Adrenal gland (tissue), 5 donors: ENCODE measurements around the gene FAM170B.

ENCODE experiments used
- POLR2A ChIP-seq, 2 donors: fragments of 450-650 bp; IDR thresholded peaks; one replicate each; pipeline ENCODE4 v1.6.1; 2017; ENCODE audit warnings: antibody characterized with exemption in 2 of 2, mild to moderate bottlenecking in 2 of 2, moderate library complexity in 1 of 2
- TF ChIP-seq, protein P1 (sequence below), 6 experiments: fragments of 450-650 bp in 4 of 6; fragments of 200-600 bp in 2 of 6; sonication (generic) in 1 of 6; IDR thresholded peaks; 1 replicate in 5 of 6; 2 replicates in 1 of 6; pipeline versions ENCODE4 v1.5.1 to v1.8.0; 2016 to 2021; ENCODE audit warnings: antibody characterized with exemption in 6 of 6, mild to moderate bottlenecking in 2 of 6, moderate library complexity in 1 of 6
- donor health status: DM: no; HTN: no; CAD: no.

DNA sequence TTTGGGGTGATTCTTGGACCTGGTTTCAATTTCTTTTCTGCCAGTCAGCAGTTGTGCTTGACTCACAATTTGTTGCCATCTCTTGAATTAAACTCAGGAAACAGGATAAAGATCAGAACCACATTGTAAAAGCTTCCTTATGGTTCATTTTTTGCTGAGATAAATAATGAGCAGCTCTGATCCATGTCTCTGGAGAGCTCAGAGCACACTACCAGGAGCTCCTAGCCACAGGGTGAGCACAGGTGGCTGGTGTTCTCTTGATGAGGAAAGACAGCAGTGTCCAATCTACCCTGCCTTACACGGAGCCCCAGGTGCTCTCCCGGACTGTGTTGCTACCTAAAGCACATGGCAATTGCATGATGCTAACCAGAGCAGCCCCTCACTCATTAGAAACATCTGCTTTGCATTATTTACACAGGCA is 17.2 kb upstream of the FAM170B start:
- TF ChIP-seq, protein P1, sequence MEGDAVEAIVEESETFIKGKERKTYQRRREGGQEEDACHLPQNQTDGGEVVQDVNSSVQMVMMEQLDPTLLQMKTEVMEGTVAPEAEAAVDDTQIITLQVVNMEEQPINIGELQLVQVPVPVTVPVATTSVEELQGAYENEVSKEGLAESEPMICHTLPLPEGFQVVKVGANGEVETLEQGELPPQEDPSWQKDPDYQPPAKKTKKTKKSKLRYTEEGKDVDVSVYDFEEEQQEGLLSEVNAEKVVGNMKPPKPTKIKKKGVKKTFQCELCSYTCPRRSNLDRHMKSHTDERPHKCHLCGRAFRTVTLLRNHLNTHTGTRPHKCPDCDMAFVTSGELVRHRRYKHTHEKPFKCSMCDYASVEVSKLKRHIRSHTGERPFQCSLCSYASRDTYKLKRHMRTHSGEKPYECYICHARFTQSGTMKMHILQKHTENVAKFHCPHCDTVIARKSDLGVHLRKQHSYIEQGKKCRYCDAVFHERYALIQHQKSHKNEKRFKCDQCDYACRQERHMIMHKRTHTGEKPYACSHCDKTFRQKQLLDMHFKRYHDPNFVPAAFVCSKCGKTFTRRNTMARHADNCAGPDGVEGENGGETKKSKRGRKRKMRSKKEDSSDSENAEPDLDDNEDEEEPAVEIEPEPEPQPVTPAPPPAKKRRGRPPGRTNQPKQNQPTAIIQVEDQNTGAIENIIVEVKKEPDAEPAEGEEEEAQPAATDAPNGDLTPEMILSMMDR (IDR thresholded peaks at IDR 0.05): no peak
- no peak for TF ChIP-seq POLR2A (IDR thresholded peaks at IDR 0.05)
